ENCODE results near the gene SLC37A1.

SLC37A1 gene

GRCh38 chr21:42486072-42486471, 27.6 kb upstream of the SLC37A1 start:
- Histone ChIP-seq H3K27me3 (ENCODE audit: insufficient read depth, poor library complexity, severe bottlenecking) (peaks cover 3% of the 10 kb centered on the region), H3K27ac (replicated peaks) (no peak overlapping the region), H3K4me3 (replicated peaks; ENCODE audit: insufficient read depth, low read length) (no peak overlapping the region)
- TF ChIP-seq SPI1 (IDR thresholded peaks at IDR 0.05; ENCODE audit: borderline replicate concordance, low read depth) (no peak), GABPA (IDR thresholded peaks at IDR 0.05; ENCODE audit: low read depth) (no peak)
- TF ChIP-seq, protein P1, sequence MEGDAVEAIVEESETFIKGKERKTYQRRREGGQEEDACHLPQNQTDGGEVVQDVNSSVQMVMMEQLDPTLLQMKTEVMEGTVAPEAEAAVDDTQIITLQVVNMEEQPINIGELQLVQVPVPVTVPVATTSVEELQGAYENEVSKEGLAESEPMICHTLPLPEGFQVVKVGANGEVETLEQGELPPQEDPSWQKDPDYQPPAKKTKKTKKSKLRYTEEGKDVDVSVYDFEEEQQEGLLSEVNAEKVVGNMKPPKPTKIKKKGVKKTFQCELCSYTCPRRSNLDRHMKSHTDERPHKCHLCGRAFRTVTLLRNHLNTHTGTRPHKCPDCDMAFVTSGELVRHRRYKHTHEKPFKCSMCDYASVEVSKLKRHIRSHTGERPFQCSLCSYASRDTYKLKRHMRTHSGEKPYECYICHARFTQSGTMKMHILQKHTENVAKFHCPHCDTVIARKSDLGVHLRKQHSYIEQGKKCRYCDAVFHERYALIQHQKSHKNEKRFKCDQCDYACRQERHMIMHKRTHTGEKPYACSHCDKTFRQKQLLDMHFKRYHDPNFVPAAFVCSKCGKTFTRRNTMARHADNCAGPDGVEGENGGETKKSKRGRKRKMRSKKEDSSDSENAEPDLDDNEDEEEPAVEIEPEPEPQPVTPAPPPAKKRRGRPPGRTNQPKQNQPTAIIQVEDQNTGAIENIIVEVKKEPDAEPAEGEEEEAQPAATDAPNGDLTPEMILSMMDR (IDR thresholded peaks at IDR 0.05; ENCODE audit: insufficient read depth, low read length) = no peak
- no peak for DNase-seq (ENCODE audit: low read depth in 1 of 2, low spot score in 1 of 2)

DNA sequence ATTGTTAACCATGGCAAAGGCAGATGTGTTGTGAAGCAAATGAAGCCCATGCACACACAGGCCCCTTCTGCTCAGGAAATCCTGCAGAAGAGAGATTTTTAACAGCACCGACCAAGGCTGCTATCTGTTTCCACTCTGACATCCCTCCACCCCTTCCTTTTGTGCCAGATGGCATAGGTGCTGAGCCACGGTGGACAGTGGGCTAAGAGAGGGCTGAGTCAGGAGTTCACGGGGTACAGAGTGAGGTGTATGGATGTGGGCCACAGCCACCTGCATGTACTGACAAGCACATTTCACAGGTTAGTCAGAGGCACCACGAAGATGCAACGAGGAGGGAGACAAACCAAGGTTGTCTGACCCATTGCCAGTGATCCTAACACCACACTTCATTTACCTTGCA, 27.1 kb upstream of the SLC37A1 start:
- TF ChIP-seq GABPA (IDR thresholded peaks at IDR 0.05; ENCODE audit: low read depth) (no peak), SPI1 (IDR thresholded peaks at IDR 0.05; ENCODE audit: borderline replicate concordance, low read depth) (no peak), REST (IDR thresholded peaks at IDR 0.05; ENCODE audit: insufficient replicate concordance, low read depth) (no peak), POLR2AphosphoS5 (IDR thresholded peaks at IDR 0.05; ENCODE audit: low read depth) (no peak)
- TF ChIP-seq, protein P1 (IDR thresholded peaks at IDR 0.05; ENCODE audit: insufficient read depth, low read length) = no peak

DNA sequence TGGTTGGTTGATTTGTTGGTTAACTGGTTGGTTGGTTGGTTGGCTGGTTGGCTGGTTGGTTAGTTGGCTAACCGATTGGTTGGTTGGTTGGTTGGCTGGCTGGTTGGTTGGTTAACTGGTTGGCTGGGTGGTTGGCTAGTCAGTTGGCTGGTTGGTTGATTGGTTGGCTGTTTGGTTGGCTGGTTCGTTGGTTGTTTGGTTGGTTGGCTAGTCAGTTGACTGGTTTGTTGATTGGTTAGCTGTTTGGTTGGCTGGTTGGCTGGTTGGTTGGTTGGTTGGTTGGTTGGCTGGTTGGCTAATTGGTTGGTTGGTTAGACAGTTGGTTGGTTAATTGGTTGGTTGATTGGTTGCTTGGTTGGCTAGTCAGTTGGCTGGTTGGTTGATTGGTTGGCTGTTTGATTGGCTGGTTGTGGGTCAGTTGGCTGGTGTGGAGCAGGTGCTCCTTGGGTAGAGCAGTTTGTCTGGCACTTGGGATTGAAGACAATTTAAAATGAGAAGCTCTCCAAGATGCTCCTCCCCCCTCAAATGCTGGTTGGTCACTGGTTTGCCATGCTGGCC, 24.6 kb upstream of the SLC37A1 start:
- Histone ChIP-seq H3K27ac (replicated peaks) (no peak overlapping the region), H3K27me3 (ENCODE audit: insufficient read depth, poor library complexity, severe bottlenecking) (peaks cover 4% of the 10 kb centered on the region), H3K4me3 (replicated peaks; ENCODE audit: insufficient read depth, low read length) (no peak overlapping the region)

More for the DNA sequence above, 27.1 kb upstream of the SLC37A1 start:
- no peak overlapping the region for H3K4me3 ChIP-seq (replicated peaks; ENCODE audit: insufficient read depth, low read length)
- DNase-seq (ENCODE audit: low read depth in 1 of 2, low spot score in 1 of 2) = no peak
- H3K27ac ChIP-seq (replicated peaks) = no peak overlapping the region
- peaks cover 3% of the 10 kb centered on the region for H3K27me3 ChIP-seq (ENCODE audit: insufficient read depth, poor library complexity, severe bottlenecking)

More for the DNA sequence above, 24.6 kb upstream of the SLC37A1 start:
- DNase-seq (ENCODE audit: low read depth in 1 of 2, low spot score in 1 of 2) = no peak
- no peak for TF ChIP-seq SPI1 (IDR thresholded peaks at IDR 0.05; ENCODE audit: borderline replicate concordance, low read depth)
- TF ChIP-seq, protein P1 (IDR thresholded peaks at IDR 0.05; ENCODE audit: insufficient read depth, low read length) = no peak
- TF ChIP-seq REST (IDR thresholded peaks at IDR 0.05; ENCODE audit: insufficient replicate concordance, low read depth) = no peak
- no peak for TF ChIP-seq GABPA (IDR thresholded peaks at IDR 0.05; ENCODE audit: low read depth)
- TF ChIP-seq POLR2AphosphoS5 (IDR thresholded peaks at IDR 0.05; ENCODE audit: low read depth) = no peak
